Measurements from ENCODE around the gene VPS13D.

DNA sequence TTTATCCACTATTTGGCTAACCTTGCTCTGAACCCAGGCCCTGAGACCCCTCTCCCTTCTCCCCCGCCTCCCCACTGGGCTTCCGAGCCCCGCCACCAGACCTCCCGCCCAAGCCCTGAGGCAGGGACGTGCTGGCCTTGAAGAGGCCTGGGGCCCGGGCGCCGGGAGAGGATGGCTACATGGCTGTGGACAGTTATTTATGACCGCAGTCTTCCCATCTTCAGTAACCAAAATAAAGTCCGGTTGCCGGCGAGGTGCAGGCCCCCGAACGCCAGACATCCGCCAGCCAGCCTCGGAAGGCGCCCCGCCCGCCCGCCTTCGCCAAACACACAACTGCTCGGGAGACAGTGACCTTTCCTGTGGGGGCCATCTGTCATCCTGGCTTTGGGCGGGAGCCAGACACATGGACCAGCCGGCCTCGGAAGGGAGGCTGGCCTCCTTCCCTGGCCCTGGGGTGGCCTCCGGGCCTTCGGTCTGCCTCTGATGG is 319.2 kb downstream of the VPS13D start:
- TF ChIP-seq, protein P1, sequence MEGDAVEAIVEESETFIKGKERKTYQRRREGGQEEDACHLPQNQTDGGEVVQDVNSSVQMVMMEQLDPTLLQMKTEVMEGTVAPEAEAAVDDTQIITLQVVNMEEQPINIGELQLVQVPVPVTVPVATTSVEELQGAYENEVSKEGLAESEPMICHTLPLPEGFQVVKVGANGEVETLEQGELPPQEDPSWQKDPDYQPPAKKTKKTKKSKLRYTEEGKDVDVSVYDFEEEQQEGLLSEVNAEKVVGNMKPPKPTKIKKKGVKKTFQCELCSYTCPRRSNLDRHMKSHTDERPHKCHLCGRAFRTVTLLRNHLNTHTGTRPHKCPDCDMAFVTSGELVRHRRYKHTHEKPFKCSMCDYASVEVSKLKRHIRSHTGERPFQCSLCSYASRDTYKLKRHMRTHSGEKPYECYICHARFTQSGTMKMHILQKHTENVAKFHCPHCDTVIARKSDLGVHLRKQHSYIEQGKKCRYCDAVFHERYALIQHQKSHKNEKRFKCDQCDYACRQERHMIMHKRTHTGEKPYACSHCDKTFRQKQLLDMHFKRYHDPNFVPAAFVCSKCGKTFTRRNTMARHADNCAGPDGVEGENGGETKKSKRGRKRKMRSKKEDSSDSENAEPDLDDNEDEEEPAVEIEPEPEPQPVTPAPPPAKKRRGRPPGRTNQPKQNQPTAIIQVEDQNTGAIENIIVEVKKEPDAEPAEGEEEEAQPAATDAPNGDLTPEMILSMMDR (IDR thresholded peaks at IDR 0.05), result no peak
- TF ChIP-seq POLR2A (IDR thresholded peaks at IDR 0.05) (no peak), EP300 (IDR thresholded peaks at IDR 0.05) (no peak)

Measured in ovary (tissue), 3 donors.